Measurements from ENCODE around the gene LRRTM3. TPM values are rescaled to one million over a fixed set of nuclear protein-coding genes. Genes with fewer than 3 reads are reported as not detected.

The LRRTM3 gene
- total RNA-seq, 1 donor from 2014 or later = not detected

DNA sequence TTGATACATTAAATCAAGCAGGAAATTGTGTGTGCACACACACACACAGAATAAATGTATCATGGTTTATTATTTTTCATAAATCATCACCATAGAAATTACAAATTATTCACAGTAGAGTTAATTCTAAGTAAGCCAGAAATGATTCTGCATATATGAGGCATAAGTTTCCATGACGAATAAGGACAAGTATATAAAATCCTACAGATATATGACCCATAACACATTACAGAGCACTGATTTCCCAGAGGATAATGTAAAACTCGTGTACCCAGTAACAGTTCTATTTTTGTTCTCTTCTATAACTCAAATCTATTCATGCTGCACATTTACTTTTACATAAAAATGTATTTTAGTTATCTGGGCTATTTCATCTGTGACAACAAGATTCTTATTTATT is 169.7 kb downstream of the LRRTM3 start:
- TF ChIP-seq, protein P1, sequence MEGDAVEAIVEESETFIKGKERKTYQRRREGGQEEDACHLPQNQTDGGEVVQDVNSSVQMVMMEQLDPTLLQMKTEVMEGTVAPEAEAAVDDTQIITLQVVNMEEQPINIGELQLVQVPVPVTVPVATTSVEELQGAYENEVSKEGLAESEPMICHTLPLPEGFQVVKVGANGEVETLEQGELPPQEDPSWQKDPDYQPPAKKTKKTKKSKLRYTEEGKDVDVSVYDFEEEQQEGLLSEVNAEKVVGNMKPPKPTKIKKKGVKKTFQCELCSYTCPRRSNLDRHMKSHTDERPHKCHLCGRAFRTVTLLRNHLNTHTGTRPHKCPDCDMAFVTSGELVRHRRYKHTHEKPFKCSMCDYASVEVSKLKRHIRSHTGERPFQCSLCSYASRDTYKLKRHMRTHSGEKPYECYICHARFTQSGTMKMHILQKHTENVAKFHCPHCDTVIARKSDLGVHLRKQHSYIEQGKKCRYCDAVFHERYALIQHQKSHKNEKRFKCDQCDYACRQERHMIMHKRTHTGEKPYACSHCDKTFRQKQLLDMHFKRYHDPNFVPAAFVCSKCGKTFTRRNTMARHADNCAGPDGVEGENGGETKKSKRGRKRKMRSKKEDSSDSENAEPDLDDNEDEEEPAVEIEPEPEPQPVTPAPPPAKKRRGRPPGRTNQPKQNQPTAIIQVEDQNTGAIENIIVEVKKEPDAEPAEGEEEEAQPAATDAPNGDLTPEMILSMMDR (IDR thresholded peaks at IDR 0.05) = no peak
- POLR2A ChIA-PET = no interaction called here
- DNase-seq = no peak
- Mint-ChIP-seq H3K36me3 (ENCODE audit: low read depth) (no peaks in the 10 kb centered on the region), H3K9me3 (no peaks in the 10 kb centered on the region), H3K27me3 (no peaks in the 10 kb centered on the region), H3K27ac (no peak overlapping the region), H3K4me3 (no peak overlapping the region), H3K4me1 (no peaks in the 10 kb centered on the region)
- intact Hi-C loops (cut with micrococcal nuclease) = no loop called here
- ATAC-seq (ENCODE audit: low read depth) = no peak
- CTCF ChIA-PET = no interaction called here

DNA sequence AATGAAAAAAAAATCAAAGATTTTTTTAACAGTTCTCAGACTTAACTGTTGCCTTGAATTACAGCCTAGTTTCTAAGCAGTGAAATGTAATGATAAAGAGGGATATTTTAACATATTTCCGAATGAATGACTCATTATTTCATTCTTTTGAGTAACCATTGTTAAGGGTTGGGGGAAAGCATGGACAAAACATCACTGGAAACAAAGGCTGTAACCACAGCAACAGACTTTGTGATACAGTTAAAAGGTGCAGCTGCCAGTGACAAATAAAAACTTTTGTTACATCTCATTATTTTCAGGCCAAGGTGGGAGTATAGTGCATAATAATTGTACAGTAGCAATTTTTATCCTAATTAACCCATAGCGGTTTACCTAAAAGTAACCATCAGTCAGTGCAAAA is 172.6 kb downstream of the LRRTM3 start:
- CTCF ChIA-PET = no interaction called here
- TF ChIP-seq, protein P1 (IDR thresholded peaks at IDR 0.05) = no peak
- intact Hi-C loops (cut with micrococcal nuclease) = no loop called here
- H3K4me1 Mint-ChIP-seq = no peaks in the 10 kb centered on the region
- DNase-seq (no peak), ATAC-seq (ENCODE audit: low read depth) (no peak)
- H3K27me3 Mint-ChIP-seq = no peaks in the 10 kb centered on the region
- H3K4me3 Mint-ChIP-seq = no peak overlapping the region
- H3K36me3 Mint-ChIP-seq (ENCODE audit: low read depth) = no peaks in the 10 kb centered on the region
- H3K27ac Mint-ChIP-seq = no peak overlapping the region
- POLR2A ChIA-PET = no interaction called here
- H3K9me3 Mint-ChIP-seq = no peaks in the 10 kb centered on the region

DNA sequence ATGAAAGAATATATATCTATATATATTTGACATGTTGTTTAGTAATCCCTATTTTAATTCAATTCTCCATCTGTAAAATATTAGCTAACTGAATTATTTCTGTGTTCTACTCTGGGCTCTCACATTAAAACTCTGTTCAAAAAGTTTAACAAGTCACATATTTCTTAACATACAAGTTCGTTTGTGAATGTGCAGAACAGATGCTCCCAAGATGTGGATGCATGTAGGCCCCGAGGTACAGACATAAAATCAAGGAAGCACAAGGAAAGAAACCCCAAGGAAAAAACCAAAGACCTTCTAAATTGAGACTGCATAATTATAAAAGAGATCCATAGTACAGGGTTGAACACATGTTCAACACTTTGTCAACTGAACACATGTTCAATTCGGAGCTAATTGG is 175.1 kb downstream of the LRRTM3 start:
- ChIA-PET CTCF (no interaction called here), POLR2A (no interaction called here)
- no peaks in the 10 kb centered on the region for H3K9me3 Mint-ChIP-seq
- DNase-seq = no peak
- no peak overlapping the region for H3K27ac Mint-ChIP-seq
- TF ChIP-seq, protein P1 (IDR thresholded peaks at IDR 0.05) = no peak
- no peaks in the 10 kb centered on the region for H3K4me1 Mint-ChIP-seq
- H3K27me3 Mint-ChIP-seq = no peaks in the 10 kb centered on the region
- no peak overlapping the region for H3K4me3 Mint-ChIP-seq
- intact Hi-C loops (cut with micrococcal nuclease) = no loop called here
- no peak for ATAC-seq (ENCODE audit: low read depth)
- no peaks in the 10 kb centered on the region for H3K36me3 Mint-ChIP-seq (ENCODE audit: low read depth)

DNA sequence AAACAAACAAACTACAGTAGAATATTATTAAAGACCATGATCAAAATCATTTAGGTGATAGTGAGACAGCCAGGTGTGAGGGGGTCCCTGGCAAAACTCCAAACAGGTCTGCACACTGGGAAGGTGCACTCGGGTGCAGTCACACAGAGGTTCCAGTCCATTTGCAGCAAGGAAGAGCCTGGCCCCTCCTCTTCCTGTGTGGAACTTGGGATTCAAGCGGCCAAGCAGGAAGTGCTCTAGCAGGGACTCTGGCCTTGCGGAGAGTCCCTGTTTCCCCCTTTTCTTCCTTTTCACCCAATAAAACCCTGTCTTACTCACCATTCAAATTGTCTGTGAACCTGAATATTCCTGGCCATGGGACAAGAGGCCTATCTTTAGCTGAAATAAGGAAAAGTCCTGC is 181.8 kb downstream of the LRRTM3 start:
- Mint-ChIP-seq H3K27ac (no peak overlapping the region), H3K27me3 (no peaks in the 10 kb centered on the region), H3K36me3 (ENCODE audit: low read depth) (no peaks in the 10 kb centered on the region), H3K4me1 (no peaks in the 10 kb centered on the region), H3K9me3 (no peaks in the 10 kb centered on the region), H3K4me3 (no peak overlapping the region)
- DNase-seq (no peak), ATAC-seq (ENCODE audit: low read depth) (no peak)
- CTCF ChIA-PET = no interaction called here
- POLR2A ChIA-PET = no interaction called here
- TF ChIP-seq, protein P1 (IDR thresholded peaks at IDR 0.05) = no peak
- intact Hi-C loops (cut with micrococcal nuclease) = no loop called here

DNA sequence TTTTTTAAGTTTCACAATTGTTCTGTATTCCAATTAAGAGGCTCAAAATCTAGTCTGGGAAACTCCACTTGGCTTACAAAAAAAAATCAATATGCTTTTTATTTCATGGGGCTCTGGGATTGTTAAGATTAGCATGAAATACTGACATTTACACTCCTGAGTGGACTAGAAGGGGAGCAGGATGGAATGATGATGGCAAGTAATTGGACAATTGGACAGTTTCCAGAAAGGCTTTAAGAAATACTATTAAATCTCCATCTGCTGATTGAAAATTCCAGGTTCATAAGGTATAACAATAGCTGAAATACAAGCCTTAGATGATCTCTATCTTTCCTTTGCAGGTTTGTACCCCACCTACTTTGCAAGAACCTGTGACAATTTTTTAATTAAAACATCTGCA is 184.4 kb downstream of the LRRTM3 start:
- H3K9me3 Mint-ChIP-seq = no peaks in the 10 kb centered on the region
- ChIA-PET CTCF (no interaction called here), POLR2A (no interaction called here)
- intact Hi-C loops (cut with micrococcal nuclease) = no loop called here
- TF ChIP-seq, protein P1 (IDR thresholded peaks at IDR 0.05) = no peak
- no peaks in the 10 kb centered on the region for H3K4me1 Mint-ChIP-seq
- H3K27ac Mint-ChIP-seq = no peak overlapping the region
- no peak overlapping the region for H3K4me3 Mint-ChIP-seq
- no peaks in the 10 kb centered on the region for H3K27me3 Mint-ChIP-seq
- no peak for ATAC-seq (ENCODE audit: low read depth)
- H3K36me3 Mint-ChIP-seq (ENCODE audit: low read depth) = no peaks in the 10 kb centered on the region
- DNase-seq = no peak

Data from activated B cell treated with CpG ODN at 0.5 μM for 24 hours (primary cell).